Cardiac fibroblast (primary cell): Measurements from ENCODE around the gene RAD9A.

ENCODE experiments used
- DNase-seq, 2 donors: peaks; one replicate each; pipeline versions ENCODE4 v3.0.0 to v3.0.0-alpha.2; 2010; ENCODE audit warnings: low read depth in 2 of 2
- H3K4me3 ChIP-seq, 2 donors: replicated peaks in 1 of 2; 1 replicate in 1 of 2; 2 replicates in 1 of 2; pipeline ENCODE4 v1.5.1; 2011; ENCODE audit warnings: low read depth in 2 of 2, low read length in 2 of 2, mild to moderate bottlenecking in 2 of 2, moderate library complexity in 1 of 2
- CTCF ChIP-seq: IDR thresholded peaks from one replicate; pipeline ENCODE4 v1.5.1; 2011; ENCODE audit warnings: low read depth, mild to moderate bottlenecking, low read length, inconsistent platforms

The RAD9A gene

GRCh38 chr11:67418476-67419281 lies 26.9 kb downstream of the RAD9A start:
- no peak for TF ChIP-seq CTCF
- no peak for DNase-seq
- H3K4me3 ChIP-seq: no peak overlapping the region

- TF ChIP-seq CTCF: no peak
- no peak for DNase-seq
- no peak overlapping the region for H3K4me3 ChIP-seq
Observed at GRCh38 chr11:67419325-67420049, 27.7 kb downstream of the RAD9A start.

- no peak for DNase-seq
- peak overlapping the region; percentile 21 to 49 for H3K4me3 ChIP-seq
- no peak for TF ChIP-seq CTCF
Observed at GRCh38 chr11:67420147-67420645, 28.4 kb downstream of the RAD9A start.

- TF ChIP-seq CTCF: no peak
- DNase-seq: peak; percentile 88 to 94
- H3K4me3 ChIP-seq: peak overlapping the region; percentile 21 to 49
Observed at GRCh38 chr11:67420646-67421429, 29.1 kb downstream of the RAD9A start.

- TF ChIP-seq CTCF: no peak
- H3K4me3 ChIP-seq: peak overlapping the region; percentile 17 to 24
- DNase-seq: no peak
Observed at GRCh38 chr11:67421430-67422031, 29.7 kb downstream of the RAD9A start.

- TF ChIP-seq CTCF: no peak
- no peak for DNase-seq
Observed at GRCh38 chr11:67422891-67423290, 31.1 kb downstream of the RAD9A start.

More at GRCh38 chr11:67422891-67423290, 31.1 kb downstream of the RAD9A start:
- H3K4me3 ChIP-seq: no peak overlapping the region
